ENCODE results near the gene WIF1. TPM values are rescaled to one million over a fixed set of nuclear protein-coding genes. Genes with fewer than 3 reads are reported as not detected.

The WIF1 gene
- total RNA-seq, 4 donors from 2014 or later, result not detected

- no peaks in the 10 kb centered on the region for H3K9me3 ChIP-seq
- in situ Hi-C loops (cut with MboI; ENCODE audit: low pct_ligation_motif_present in 1 of 4, low pct_unique_long_range_greater_than_20kb in 1 of 4, low sequenced_read_pairs in 3 of 4), result no loop called here
- TF ChIP-seq CTCF (IDR thresholded peaks at IDR 0.05) (no peak), POLR2AphosphoS5 (IDR thresholded peaks at IDR 0.05) (no peak), POLR2A (IDR thresholded peaks at IDR 0.05) (no peak), EP300 (IDR thresholded peaks at IDR 0.05; ENCODE audit: low read depth) (no peak)
- H3K27ac ChIP-seq, result no peak overlapping the region
- intact Hi-C loops (cut with DNase I; ENCODE audit: low total_unique reads), result no loop called here
- 85 to 86% methylated on average over 5 of the region's 5 CpGs for WGBS, 2 donors (ENCODE audit: low coverage in 1 of 2)
- H3K4me3 ChIP-seq, result no peak overlapping the region
- H3K27me3 ChIP-seq, result peaks cover 67% of the 10 kb centered on the region
- no peak for DNase-seq
- no peaks in the 10 kb centered on the region for H3K36me3 ChIP-seq
- H3K4me1 ChIP-seq, result peaks cover 0 to 7% (median 1%) of the 10 kb centered on the region in 4 donors
Measured at GRCh38 chr12:65126482-65126881, 5.4 kb upstream of the WIF1 start.

DNA sequence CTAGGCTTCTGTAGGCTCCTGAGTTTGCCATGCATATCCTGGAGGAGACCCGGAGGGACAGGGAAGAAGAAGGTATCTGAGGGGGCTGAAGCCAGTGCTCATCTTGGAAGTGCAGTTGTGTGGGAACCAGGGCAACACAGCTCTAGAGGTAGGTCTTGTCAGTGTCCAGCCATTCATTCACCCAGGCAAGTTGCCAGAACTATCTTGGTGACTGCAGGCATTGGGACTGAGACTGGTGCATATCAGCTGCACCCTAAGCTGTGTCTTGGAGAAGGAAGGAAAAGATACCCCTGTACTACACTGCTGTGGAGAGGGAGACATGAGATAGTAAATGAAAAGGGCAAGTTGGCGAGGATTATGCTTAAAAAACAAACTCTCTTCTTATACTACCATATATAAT lies 4.9 kb upstream of the WIF1 start:
- intact Hi-C loops (cut with DNase I; ENCODE audit: low total_unique reads), result no loop called here
- WGBS, 2 donors (ENCODE audit: low coverage in 1 of 2), result 64 to 77% methylated on average over 1 to 2 of the region's 2 CpGs
- Histone ChIP-seq H3K27ac (no peak overlapping the region), H3K4me1 (peaks cover 3 to 12% (median 7%) of the 10 kb centered on the region in 4 donors), H3K4me3 (no peak overlapping the region), H3K36me3 (no peaks in the 10 kb centered on the region), H3K27me3 (peaks cover 67% of the 10 kb centered on the region), H3K9me3 (no peaks in the 10 kb centered on the region)
- TF ChIP-seq CTCF (IDR thresholded peaks at IDR 0.05), result no peak
- no peak for TF ChIP-seq EP300 (IDR thresholded peaks at IDR 0.05; ENCODE audit: low read depth)
- TF ChIP-seq POLR2A (IDR thresholded peaks at IDR 0.05), result no peak
- no peak for TF ChIP-seq POLR2AphosphoS5 (IDR thresholded peaks at IDR 0.05)
- no peak for DNase-seq
- in situ Hi-C loops (cut with MboI; ENCODE audit: low pct_ligation_motif_present in 1 of 4, low pct_unique_long_range_greater_than_20kb in 1 of 4, low sequenced_read_pairs in 3 of 4), result no loop called here

- Histone ChIP-seq H3K36me3 (no peaks in the 10 kb centered on the region), H3K27me3 (peaks cover 71% of the 10 kb centered on the region), H3K4me3 (no peak overlapping the region), H3K9me3 (no peaks in the 10 kb centered on the region), H3K27ac (no peak overlapping the region), H3K4me1 (peaks cover 3 to 16% (median 7%) of the 10 kb centered on the region in 4 donors)
- in situ Hi-C loops (cut with MboI; ENCODE audit: low pct_ligation_motif_present in 1 of 4, low pct_unique_long_range_greater_than_20kb in 1 of 4, low sequenced_read_pairs in 3 of 4), result no loop called here
- intact Hi-C loops (cut with DNase I; ENCODE audit: low total_unique reads), result no loop called here
- DNase-seq, result no peak
- TF ChIP-seq POLR2A (IDR thresholded peaks at IDR 0.05) (no peak), POLR2AphosphoS5 (IDR thresholded peaks at IDR 0.05) (no peak), CTCF (IDR thresholded peaks at IDR 0.05) (no peak), EP300 (IDR thresholded peaks at IDR 0.05; ENCODE audit: low read depth) (no peak)
- 12 to 33% methylated on average over 1 of the region's 1 CpG for WGBS, 2 donors (ENCODE audit: low coverage in 1 of 2)
Measured at GRCh38 chr12:65125247-65125646, 4.1 kb upstream of the WIF1 start.

DNA sequence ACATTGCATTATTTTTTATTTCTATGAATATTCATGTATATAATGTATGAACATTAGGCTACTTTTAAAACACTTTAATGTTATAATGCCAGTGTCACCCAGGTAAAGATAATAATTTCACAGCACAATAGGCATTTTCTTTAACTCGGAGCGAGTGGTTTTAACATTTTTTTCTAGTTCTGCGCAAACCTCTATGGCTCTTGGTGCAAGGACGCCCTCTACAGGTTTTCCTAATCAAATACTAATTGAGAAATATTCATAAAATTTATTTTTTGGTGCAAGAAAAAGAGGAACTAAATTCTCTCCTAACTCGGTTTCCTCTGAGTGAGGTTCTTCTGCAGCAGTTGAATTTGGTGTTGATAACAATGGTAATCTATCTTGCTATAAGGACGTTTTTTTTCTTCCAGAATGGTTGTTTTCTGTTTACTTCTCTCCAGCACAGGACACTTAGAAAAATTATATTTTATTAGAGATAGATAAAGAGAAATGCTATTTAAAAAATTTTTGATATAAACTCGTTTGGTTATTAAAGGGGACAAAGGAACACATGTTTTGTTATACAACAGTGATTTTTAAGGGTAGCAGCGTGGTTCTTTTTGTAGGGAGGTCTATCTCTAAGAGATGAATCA lies 2.4 kb upstream of the WIF1 start:
- TF ChIP-seq POLR2A (IDR thresholded peaks at IDR 0.05) (no peak), CTCF (IDR thresholded peaks at IDR 0.05) (peak; percentile 47 to 63 (median 59))
- H3K4me1 ChIP-seq, result peaks cover 3 to 16% (median 7%) of the 10 kb centered on the region in 4 donors
- H3K27ac ChIP-seq, result no peak overlapping the region
- H3K27me3 ChIP-seq, result peaks cover 83% of the 10 kb centered on the region
- no peak overlapping the region for H3K4me3 ChIP-seq
- H3K9me3 ChIP-seq, result no peaks in the 10 kb centered on the region
- in situ Hi-C loops (cut with MboI; ENCODE audit: low pct_ligation_motif_present in 1 of 4, low pct_unique_long_range_greater_than_20kb in 1 of 4, low sequenced_read_pairs in 3 of 4) (loop anchor here in 1 of 4 donors (25.0 kb wide), 1 partner anchor 311 kb away; the partner anchor contains the start of gene TBC1D30), intact Hi-C loops (cut with DNase I; ENCODE audit: low total_unique reads) (no loop called here)
- no peak for DNase-seq
- H3K36me3 ChIP-seq, result no peaks in the 10 kb centered on the region
- WGBS, 2 donors (ENCODE audit: low coverage in 1 of 2), result 10 to 11% methylated on average over 8 of the region's 8 CpGs
